ENCODE measurements around the gene SLIT3.
A peak's percentile ranks its signal among the peaks of the same experiment; 100 is the strongest.

The SLIT3 gene

DNA sequence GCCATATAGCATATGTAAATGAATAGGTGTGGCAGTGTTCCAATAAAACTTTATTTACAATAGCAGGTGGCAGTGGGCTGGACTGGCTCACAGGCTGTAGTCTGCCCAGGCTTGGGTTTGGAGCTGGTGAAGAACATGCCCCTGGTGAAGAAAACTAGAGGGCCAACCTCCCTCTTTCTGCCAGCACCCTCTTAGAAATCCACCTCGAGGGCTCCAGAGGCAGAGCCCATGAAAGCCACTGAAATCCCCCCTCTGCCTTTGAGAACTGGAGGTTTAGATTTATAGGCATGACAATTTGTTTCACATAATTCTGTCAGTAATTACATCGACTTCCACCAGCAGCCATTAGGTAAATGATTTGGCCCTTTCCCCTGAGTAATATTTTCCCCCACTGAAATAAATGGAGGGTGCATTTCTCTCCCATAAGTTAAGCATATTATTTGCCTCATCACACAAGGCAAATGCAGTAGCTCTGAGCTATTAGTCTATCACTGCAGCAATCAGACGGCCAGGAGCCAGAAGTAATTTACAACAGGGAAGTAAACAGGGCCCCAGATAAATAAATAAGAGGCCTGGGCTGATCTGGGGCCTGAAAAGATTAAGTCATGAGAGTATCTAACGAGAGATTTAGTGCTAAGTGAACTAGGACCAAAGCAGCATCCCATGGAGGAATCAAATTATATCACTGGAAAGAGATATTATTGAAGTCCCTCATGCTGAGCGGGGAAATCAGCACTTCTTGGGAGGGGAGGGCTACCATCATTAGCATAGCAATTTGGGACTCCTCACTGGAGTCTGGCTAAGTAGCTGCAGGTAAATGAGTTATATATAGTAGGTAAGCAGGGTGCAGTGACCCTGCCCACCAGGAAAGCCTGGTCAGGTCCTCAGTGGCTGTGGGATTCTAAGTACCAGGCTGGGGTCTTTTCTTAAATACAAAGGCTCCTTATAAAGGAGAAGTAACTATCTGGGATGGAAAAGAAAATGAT is 123.9 kb downstream of the SLIT3 start:
- DNase-seq = no peak

DNA sequence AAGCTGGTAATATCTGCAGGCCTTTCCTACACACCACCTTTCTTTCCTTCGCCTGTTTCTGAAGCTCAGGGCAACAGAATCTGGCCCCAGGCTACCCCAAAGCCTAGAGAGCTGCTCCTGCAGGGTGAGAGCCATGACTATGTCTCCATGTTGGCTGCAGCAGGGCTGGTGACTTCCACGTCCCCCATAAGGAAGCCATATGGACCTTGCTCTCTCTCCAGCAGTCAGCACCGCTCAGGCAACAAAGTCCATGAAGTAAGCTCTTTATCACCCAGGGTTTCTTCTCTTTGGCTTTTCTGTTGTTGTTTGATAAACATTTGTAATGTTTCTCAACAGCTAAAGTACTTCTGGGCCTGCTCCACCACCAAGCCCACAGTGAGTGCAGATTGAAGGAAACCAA is 125.2 kb downstream of the SLIT3 start:
- DNase-seq = no peak

DNA sequence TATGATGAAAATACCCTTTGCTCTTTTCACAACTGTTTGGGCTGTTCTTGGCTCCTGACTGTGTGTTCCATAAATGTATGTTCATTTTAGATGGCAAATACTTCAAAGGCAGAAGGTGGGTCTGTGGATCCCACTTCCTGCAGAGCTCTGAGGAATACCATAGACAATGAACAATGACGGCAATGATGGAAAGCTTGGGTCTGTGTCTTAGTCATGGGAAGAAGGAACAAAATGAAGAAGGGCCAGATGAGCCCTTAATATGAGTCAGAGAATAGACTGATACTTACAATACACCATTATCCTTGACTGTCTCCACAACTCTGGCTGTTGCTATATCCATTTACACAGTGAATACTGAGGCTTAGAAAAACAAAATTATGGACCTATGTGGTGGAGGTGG is 126.0 kb downstream of the SLIT3 start:
- DNase-seq = no peak

DNA sequence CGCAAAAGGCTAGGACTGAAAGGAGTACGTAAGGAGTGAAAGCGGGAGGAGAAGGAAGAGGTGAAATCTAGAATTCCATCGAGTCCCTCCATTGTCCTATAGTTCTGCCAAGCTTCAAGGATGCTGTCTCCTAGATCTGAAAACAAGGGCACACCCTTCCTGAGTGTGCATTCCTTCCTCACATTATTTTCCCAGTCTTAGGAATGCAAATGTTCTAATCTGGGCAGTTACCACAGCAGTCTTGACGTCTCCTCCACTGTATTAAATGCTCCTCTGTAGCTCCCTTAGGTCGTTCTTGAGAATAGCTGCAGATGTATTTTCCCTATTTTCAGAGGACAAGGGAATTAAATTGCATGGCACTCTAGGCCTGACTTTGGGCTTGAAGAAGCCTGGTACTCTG is 127.6 kb downstream of the SLIT3 start:
- no peak for DNase-seq

DNA sequence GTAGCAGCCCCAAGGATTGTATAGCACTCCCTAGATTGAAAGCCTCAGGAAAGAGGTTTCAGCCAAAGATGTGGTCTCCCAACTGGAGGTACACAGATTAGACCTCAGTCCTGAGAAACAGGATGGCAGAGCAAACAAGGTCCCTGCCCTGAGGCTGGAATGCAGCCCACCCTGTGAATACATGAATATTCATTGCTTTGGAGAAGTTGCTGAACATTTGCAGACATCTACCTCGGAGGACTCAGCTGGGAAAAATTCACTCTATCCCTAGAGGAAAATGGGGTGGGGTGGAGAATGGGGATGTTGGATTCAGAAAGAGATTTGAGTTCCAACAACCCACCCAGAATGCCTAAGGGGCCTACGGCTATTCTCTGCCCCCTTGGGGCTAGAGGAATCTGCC is 129.4 kb downstream of the SLIT3 start:
- no peak for DNase-seq

DNA sequence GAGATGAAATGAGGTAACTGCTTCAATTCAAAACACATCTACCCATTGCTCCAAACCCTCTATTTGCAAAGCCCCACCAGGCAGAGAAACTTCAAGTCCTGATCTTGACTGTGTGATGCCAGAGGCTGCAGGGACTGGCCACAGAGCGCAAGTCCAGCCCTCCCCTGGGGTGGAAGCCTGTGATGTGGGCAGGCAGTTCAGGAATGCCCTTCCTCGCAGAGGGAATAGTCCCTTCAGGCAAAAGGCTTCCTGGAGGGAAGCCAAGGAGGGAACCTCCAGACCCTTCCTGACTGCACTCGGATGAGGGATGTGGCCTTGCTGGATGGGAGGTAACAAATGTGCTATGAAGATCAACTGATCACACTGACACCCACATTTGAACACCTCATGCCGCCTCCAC is 131.2 kb downstream of the SLIT3 start:
- DNase-seq = no peak

DNA sequence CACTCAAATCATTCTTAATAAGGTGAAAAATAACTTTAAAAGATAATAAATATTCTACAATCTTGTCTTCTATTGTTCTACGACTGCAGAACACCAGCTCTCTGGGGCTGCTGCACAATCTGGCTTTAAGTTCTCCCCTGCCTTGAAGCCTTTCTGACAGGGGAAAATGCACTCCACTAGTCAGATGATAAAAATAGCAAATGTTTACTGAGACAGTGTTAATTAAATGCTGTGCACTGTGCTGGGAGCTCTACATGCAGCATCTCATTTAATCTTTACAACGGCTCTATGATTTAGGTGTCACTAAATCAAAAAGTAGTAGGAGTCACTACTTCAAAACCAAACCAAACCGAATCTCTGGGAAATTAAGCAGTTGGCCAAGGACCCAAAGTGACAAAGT is 132.7 kb downstream of the SLIT3 start:
- DNase-seq = no peak

DNA sequence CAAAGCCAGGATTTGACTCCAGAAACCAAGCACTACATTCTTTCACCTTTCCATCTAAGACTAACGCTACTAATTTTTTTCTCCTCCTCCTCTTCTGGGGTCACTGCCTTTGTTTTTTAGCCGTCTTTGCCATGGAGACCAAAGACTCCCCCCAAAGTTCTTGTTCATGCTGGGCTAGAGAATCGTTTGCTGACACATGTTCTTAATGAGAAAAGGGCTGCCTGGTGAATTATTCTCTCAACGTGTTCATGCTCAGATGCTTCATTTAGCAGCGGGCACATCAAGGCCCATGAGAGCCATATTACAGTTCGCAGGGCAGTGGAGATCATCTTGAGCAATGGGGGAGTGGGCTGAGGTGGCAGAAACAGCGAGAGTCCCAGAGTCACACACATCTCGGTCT is 134.9 kb downstream of the SLIT3 start:
- no peak for DNase-seq

DNA sequence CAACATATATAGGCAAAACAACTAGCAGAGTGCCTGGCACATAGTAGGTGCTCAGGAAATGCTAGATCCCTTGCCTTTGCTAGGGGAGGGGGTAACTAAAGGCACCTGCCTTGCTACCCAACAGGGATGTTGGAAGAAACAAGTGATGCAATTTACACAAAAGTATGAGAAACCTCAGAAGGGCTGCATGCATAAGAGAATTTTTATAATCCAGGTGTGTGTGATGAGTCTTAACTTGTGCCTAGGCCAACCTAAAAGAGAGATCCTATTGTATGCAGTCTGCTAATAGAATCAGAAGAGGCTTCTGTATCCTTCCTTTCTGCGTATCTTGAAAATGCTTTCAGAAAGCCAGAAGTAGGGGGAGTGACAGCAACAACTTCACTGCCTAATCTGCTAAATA is 135.9 kb downstream of the SLIT3 start:
- no peak for DNase-seq

DNA sequence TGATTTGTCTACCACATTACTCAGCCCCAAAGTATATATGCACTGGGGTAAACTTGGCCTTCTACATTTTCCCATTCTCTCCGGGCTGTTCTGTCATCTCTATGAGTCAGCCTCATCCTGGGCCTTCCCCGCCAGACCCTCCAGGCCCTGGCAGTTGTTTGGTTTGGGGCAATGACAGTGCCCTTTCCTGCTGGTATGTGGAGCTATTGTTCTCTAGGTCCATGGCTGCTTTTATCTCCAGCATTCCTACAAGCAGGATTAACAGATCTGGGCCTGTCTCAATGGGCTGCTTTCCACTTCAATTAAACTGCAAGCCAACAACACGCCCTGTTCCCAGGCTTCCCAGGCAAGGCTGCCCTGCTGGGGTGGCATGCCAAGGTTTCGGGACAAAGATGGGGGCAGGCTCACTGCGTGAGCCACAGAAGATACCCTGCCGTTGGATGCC is 136.4 kb downstream of the SLIT3 start:
- DNase-seq = peak in 8 of 51 donors; percentile 1 to 39 (median 4)

DNA sequence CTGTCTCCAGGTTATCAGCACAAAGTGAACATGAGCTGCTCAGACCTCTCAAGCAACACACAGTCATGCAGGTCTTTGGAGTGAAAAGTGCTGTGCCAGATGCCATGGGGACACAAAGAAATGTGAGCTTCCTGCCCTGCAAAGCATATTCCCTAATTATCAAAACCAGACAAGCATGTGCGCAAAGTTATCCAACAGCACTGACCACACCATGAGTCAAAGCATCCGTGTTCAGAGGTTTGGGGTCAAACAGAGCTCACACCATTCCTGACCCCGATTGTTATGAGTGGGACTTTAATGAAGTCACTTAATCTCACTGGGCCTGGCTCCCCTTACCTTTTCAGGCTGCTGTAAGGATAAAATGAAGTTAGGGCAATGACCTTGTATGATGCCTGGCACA is 138.5 kb downstream of the SLIT3 start:
- DNase-seq = no peak

DNA sequence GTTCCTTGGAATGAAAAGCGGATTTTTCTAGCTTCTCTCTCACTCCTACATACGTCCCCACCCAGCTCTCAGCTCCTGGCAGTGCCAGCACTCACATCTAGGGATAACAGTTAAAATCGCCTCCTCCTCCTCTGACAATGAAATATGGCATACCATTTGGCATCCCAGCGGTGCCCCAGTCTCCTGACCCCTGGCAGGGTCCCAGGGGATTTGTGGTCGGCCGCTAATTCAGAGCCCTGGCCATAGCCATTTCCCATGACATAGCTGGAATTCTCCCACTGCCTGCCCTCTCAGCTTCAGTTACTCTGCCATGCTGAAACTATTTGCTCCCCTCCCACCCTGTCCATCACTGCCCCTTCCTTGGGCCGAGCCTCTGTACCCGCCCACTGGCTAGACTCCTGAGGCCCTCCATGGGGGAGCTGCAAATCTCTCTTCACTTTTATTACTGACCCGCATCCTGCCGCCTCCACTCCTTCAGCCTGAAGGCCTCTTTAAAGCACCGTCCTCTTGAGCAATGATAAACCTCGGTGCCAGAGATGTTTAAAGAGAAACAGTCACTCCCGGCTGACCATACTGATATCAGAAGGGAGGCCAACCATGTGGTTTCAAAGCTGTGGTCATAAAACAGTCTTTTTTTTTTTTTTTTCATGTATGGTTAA is 139.8 kb downstream of the SLIT3 start:
- no peak for DNase-seq

DNA sequence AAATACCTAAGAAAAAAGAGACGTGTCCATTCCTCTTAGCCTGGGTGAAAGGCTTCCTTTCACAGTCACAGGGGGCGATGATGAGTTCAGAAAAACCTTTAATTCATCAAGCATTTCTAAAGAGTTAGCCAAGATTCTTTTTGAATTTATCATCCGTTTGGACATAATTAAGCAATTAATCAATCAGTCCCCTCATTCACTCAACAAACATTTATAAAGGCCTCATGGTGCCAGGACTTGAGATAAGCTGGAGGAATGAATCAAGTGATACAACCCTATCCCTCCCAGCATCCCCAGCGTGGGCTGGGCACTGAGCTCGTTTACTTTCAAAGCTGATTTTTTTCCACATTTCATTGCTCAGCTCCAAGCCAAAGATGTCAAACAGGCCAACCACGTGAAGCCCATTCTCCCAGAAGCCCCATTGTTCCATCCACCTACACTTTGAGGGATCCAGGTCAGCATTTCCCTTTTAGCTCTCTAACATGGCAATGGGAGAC is 140.5 kb downstream of the SLIT3 start:
- DNase-seq = no peak

DNA sequence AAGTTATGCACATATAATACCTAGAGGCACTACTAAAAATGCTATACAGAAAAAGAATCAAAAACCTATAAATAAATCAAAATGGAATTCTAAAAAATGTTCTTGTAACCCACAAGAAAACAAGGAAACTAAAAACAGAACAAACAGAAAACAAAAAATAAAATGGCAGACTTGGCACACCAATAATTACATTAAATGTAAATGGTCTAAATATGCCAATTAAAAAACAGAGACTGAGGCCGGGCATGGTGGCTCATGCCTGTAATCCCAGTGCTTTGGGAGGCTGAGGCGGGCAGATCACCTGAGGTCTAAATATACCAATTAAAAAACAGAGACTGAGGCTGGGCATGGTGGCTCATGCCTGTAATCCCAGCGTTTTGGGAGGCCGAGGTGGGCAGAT is 142.2 kb downstream of the SLIT3 start:
- no peak for DNase-seq

DNA sequence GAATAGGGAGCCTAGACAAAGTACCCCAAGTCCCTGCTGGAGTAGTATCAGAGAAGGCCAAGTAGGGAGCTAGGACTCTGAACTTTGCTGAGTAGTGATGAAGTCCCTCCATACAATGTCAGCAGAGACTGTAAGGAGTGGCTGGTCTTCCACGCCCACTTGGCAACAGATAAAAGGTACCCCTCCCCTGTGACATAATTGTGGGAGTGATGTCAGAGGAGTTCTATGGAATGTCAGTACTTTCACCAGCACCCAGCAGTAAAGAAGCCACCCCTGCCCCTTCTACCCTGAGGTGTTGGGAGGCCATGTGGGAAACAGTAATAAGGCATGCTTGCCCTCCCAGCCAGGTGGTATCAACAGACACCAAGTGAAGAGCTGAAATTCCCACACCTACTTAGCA is 143.9 kb downstream of the SLIT3 start:
- DNase-seq = no peak

DNA sequence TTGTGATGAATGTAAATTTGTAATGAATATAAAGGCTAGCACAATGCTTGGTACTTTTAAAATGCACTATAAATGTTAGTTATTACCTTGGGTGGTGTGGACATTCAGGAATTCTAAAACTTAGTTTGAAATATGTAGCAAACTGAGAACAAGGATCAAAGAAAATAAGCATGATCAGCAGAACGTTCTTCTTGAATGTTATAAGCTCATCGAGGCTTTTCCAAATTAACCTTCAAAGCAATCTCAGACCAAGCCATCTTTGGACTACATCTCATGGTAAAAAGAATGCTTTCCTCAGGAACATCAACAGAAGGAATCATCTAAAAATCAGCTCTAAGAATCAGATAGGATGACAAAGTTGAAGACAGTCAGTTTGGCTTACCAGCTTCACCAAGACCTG is 146.3 kb downstream of the SLIT3 start:
- DNase-seq = no peak

DNA sequence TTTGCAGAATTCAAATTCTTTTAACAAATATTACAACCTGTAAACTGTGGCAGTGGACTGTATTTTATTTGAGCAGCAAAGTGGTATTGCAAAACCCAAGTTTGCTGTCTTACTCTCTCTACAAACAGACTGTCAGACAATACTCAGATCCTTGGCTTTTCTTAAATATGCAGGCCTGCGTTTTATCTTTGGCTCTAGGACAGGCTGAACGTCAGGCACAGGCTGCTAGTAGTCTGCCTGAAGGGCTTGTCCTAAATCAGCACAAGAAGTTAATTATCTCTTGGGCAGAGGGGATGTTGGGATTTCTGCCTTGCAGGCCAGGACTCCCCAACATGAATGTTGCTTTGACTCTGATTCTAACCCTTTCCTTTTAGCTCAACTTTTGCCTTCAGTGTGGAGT is 147.5 kb downstream of the SLIT3 start:
- DNase-seq = no peak

DNA sequence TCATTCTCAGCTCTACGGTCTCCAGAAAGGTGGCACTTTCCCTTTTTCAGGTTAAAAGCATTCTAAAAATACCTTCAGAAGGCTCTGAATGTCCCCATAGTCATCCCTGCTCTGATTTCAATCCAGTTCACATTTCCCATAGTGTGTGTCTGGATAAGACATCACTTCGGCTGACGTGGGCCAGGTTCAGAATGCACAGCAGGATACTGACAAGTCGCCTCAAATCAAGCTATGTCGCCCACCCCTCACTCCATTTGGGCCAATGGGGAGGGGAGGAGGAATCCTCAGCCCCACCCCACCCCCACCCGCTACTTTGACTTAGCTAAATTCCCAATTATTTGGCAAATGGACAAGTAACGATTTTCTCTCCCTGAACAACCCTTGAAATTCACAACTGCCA is 148.0 kb downstream of the SLIT3 start:
- DNase-seq = no peak

DNA sequence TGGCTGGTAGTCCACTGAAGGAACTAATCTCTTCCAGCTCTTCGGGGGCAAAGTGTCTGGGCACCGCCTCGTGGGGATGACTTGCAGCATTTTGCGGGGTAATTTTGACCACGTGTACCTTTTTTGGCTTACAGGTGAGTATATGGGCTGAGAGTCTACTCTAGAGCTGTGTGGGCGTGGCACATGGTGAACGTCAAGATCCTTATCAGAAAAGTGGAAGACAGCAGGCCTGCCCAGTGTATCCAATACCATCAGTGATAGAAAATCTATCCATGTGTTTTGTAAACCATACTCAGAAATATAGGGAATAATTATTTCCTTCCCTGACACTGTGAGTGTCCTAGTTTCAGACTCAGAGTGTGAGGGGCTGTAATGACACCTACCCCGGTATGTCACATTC is 148.5 kb downstream of the SLIT3 start:
- DNase-seq = no peak

DNA sequence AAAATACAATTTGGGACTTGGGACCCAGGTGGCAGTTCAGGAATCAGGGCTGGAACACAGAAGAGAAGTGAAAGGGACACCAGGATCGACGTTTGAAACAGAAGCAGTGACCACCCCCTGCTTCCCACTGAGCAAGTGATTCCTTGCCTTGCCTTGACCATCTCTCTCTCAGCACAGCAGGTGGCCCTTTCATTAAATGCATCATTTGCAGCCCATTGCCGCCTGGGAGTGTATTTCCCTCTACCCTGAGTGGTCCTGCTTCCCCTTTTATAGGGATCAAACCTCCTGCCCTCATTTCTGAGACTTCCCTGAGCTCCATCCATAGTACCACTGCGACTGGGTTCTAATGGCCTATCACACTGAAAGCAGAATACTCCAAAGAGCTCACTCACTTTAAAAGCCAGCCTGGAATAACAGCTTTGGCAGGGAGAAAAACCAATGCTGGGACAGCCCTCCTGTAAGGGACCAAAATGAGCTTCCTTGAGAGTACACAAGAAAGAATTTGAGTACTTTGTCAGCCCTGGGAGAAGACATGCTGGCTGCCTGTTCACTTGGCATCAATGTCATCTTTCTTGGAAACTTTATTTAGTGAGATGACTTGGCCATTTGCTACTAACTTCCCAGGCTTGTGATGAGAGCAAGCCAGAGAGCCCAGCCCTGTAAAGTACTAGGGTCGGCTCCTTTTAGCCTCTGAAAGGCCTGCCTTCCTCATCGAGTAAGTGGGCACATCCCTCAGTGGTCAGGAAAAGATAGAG is 149.7 kb downstream of the SLIT3 start:
- no peak for DNase-seq

DNA sequence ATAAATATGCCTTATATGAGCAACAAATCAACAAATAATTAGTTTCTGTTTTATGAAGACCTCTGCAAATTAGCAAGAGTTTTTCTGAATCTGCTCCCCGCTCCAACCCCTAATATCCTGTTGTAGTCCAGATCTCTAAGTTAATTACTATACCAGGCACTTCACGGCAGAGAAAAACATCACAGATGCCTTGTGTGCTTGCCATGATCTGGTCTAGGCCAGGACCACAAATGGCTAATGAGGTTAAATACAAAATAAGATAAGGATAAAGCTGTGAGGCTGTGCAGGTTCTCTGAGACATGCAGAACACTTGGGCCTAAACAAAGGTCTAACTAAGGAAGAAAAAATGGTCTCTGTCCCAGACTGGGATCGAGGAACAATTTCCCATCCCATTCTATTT is 150.8 kb downstream of the SLIT3 start:
- DNase-seq = no peak

DNA sequence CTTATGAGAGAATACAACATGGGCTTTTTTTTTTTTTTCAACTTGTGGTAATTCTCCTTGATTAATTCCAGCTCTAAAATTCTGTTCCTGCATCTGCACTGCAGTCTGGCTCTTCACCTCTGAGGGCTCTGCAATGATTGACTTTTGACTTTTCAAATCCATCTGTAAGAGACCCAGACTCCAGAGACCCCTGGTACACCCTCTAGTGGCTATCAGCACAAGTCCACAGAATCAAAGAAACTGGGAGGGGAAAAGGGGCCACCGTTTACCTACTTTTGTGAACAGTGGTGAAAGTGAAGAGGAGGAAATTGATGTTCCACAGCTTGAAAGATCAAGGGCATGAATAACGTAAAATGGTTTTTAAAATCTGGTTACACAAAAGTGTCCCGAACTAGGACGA is 151.6 kb downstream of the SLIT3 start:
- DNase-seq = no peak
